HG03025 (cell line): ENCODE data around the gene ANKRD65.
"Not testable (repeated sequence)": the region's sequence is repeated elsewhere in the genome, so short reads cannot be mapped to it uniquely, and the experiment has no call there.

ENCODE experiments used
- ATAC-seq: cut with Tn5 transposase; IDR thresholded peaks from one replicate; pipeline ENCODE4 v1.9.1; 2021; ENCODE audit warnings: mild to moderate bottlenecking, moderate library complexity; ENCODE audit not compliant: unreplicated experiment, low FRiP score

The ANKRD65 gene

DNA sequence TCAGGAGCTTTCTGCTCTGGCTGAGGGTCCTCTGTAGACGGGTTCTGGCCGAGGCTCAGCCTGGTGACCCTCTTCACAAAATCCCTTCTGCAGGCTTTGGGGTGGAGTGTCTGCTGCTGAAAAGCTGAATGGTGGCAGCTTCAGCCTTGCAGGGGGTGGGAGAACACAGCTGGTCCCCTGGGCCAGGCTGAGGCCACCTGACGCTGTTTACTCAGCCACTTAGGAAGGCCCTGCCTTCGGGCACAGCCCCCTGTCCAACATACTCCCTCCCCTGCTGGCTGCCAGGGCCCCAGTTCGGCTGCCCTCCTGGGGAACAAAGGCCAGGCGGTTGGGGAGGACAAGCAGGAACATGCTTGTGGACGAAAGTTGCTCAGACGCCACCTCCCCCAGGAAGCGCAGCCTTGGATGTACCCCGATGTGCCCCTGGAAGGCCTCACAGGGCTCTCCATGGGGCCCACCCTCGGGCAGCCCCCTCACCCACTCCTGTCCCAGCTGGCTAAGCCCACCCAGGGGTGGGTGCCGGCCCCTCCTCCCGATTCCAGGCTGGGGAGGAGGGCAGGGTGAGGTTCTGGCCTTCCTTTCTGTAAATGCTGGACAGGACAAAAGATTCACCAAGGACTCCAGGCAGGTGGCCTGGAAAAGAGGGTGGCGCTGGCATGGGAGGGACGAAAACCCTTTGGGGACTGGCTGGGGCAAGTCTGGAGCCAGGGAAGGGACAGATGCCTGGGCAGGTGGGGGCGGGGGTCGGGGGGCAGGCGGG is at the start of gene ANKRD65:
Gene ANKRD65 (minus strand): TSS at position 130 of the 760 bp plus-strand sequence. CDS start 271 bp downstream, outside the sequence.
- no peak for ATAC-seq

DNA sequence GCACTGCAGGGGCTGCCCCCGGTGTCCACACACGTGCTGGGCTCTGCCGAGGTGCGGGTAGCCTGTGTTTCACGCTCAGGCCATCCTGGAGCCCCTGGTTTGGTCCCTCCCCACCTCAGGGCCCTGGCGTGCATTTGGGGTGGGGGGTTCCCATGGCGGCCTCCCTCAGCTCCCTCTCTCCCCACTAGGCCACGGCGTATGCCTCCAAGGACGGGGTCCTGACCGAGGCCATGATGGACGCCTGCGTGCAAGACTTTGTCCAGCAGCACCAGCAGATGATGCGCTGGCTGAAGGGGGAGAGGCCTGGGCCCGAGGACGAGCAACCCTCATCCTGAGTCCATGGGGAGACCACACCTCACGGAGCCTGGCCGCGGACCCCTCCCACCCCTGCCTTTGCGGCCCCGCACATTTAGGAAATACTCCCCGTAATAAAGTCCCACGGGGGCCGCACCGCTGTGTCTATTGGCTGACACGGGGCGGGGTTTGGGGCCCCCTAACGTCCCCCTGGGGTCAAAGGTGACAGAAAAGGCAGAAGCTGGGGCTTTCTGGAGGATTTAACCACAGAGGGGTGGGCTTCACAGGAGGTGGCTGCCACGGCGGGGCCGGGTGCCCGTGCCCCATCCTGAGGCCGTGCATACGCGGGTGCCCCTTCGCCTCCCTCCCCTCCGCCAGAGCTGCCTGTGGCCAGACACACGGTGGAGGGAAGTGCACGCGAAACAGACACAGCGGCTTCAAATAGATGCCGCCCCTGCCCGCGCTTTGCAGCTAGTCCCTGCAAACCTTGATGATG is 47.3 kb upstream of the ANKRD65 start:
- ATAC-seq: not testable (repeated sequence)

DNA sequence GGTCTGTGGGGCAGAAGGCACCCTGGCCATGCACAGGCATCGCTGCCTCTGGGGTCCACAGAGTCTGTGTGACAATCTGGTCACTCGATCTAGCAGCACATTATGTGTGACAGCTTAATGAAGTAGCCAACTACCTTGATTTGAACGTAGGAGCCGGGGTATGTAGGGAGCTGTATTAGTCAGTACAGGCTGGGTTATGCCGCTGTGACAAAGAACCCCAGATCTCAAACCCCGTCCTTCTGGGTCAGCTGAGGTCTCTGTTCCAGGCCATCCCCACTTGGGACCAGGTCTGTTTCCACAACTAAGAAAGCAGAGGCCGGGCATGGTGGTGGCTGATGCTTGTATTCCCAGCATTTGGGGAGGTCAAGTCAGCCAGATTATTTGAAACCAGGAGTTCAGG is 42.2 kb upstream of the ANKRD65 start:
- no peak for ATAC-seq

DNA sequence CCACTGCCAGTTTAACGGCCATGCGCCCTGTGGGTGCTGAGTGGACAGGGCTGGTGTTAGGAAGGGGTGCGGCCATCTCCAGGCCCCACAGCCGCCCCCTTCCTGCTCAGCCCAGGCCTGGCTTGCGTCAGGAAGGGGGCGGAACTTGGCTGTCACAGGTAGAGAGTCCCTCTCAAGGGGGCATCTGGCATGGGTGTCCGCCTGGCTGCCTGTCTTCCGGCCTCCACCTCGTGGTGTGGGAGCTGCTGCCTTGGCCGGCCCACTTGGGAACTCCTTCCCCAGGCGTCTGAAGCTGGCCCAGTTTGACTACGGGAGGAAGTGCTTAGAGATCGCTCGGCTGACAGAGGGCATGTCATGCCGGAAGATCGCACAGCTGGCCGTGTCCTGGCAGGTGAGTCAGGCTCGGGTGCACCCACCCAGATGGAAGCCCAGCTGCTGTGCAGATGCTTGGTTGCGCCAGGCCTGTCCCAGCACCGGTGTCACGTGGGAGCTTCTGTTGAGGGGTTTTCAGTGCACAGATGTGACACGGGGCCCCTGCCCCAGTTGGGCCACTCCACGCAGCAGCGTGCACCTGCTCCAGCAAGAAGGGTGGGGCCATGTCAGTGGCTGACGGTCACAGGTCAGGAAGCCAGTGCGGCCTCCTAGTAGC is 41.4 kb upstream of the ANKRD65 start:
- ATAC-seq: no peak

DNA sequence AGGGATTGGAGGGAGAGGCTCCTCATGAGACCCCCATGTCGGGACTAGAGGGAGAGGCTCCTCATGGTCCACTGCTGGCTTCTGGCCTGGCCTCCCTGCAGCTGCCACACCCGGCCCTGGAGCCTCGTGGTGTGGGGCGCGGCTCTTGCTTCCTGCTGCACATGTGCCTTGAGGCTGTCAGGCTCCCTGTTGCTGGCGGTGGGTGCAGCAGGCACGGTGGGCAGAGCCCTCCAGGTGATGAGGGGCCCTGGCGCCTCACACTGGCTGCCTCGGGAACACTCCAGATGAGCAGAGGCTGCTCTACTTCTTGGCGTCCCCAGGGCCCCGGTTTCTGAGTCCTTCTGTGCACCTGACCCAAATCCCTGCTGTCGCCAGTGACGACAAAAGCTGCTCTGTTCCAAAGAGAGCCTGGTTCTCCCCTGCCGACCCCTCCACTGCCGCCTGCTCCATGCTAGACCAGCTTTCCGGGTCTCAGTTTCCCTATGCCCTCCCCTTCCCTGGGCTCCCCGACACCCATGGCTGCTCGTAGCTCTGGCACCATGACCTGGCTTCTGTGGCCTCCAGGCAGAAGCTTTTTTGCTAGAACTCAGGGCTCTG is 40.7 kb upstream of the ANKRD65 start:
- ATAC-seq: no peak

DNA sequence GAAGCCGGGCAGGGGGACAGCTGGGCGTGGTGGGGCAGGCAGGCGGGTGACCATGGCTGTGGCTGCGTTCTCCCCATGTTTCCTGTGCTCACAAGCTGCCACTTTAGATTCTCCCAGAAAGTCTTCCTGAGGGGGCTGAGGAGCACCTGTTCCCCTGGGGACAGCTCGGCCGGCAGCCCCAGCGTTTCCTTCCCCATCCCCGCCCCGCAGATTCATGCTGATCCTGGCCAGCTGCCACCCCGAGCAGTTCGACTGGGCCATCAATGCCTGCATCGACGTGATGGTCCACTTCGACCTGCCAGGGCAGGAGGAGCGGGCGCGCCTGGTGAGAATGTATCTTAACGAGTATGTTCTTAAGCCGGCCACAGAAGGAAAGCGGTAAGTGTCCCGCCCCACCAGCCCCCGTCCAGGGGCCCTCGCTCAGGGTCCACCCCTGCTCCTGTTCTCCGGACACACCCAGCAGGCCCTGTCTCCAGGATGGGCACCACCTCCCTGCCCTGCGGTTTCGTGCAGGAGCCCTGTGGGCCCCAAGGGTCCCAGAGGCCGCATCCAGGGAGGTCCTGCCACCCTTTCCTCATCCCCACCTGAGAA is 39.6 kb upstream of the ANKRD65 start:
- no peak for ATAC-seq

DNA sequence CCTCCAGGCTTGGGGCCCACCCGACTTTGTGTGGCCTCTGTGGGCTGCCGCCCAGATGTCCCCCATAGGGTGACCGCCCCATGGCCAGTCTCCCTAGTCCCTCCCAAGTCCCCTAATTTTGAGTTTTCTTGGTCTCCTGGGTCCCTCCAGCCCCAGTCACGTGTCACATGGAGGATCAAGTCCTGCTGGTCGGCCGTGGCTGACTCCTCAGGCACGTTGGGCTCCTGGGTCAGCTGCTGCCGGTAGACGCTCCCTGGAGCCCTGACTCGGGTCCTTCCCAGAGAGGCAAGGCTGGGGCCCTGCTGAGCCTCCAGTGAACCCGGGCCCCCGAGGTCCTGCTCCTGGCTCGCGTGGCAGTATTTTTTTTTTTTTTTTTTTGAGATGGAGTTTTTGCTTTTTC is 38.6 kb upstream of the ANKRD65 start:
- ATAC-seq: not testable (repeated sequence)

DNA sequence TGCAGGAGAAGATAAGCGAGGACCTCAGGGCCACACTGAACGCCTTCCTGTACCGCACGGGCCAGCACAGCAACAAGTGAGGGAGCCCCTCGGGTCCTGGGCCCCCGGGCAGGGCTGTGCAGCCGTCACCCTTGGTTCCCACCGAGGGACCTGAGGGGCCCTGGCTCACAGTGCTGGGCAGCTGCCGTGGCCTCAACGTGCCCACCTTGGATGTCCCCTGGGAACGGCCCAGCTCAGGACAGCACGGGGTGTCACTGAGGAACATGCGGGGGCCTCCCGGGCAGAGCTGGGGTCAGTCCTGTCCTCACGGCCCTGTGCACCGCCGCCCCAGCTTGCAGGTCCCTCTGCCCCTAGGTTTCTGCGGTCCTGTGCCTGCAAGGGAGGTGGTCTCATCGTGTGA is 38.1 kb upstream of the ANKRD65 start:
- not testable (repeated sequence) for ATAC-seq

DNA sequence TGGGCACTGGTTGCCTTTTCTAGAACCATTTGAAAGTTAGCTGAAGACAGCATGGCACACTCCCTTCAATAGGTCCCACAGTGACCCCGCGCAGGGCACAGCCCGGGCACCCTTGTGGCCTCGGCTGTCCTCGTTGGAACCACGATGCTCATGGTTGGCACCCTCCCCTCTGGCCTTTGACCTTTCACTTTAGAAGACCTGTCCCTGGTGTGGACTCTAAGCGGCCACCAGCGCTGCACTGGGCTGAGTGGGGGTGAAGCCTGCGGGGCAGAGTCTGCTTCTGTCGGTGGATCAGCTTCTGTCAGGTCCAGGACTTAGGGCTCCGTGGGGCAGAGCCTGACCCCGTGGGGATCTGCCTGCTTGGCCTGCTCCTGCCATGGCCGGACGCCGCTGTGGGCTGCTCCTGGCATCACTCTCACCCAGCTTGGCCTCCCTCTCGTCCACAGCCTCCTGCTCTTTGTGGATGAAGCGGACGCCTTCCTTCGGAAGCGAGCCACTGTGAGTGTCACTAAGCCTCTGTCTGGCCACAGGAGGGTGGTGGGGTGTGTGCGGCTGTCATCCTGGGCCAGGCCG is 35.7 kb upstream of the ANKRD65 start:
- ATAC-seq: not testable (repeated sequence)

DNA sequence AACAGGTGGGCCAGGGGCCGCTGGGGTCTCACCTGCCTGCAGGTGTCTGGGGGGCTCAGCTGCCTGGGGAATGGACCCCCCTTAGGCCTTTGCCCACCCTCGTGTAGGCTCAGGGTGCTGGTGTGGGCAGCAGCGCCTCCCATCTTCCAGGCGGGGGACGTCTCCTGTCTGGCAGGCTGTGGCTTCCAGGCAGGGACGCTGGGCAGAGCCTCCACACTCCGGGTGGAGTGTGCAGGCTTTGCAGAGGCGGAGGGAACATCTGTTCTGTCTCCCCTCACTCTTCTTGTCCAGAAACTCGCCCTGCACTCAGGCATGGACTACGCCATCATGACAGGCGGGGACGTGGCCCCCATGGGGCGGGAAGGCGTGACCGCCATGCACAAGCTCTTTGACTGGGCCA is 34.9 kb upstream of the ANKRD65 start:
- ATAC-seq: not testable (repeated sequence)

DNA sequence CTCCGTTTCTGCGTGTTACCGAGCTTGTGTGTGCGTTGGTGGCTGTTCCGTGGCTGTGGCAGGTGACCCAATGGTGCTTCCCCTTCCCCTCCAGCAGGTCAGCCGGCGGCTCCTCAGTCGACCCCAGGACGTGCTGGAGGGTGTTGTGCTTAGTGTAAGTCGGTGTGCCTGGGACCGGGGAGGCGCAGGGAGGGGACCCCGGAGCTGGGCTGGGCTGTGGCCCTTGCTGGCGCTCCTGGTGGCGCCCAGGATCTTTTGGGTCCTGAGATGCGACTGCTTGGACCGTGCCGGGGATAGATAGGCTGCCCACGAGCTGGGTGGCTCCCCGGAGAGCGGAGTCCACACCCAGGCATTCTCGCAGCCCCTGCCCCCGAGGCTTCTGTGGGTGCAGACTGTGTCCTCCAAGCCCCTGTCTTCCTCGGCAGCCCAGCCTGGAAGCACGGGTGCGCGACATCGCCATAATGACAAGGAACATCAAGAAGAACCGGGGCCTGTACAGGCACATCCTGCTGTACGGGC is 34.3 kb upstream of the ANKRD65 start:
- no peak for ATAC-seq

DNA sequence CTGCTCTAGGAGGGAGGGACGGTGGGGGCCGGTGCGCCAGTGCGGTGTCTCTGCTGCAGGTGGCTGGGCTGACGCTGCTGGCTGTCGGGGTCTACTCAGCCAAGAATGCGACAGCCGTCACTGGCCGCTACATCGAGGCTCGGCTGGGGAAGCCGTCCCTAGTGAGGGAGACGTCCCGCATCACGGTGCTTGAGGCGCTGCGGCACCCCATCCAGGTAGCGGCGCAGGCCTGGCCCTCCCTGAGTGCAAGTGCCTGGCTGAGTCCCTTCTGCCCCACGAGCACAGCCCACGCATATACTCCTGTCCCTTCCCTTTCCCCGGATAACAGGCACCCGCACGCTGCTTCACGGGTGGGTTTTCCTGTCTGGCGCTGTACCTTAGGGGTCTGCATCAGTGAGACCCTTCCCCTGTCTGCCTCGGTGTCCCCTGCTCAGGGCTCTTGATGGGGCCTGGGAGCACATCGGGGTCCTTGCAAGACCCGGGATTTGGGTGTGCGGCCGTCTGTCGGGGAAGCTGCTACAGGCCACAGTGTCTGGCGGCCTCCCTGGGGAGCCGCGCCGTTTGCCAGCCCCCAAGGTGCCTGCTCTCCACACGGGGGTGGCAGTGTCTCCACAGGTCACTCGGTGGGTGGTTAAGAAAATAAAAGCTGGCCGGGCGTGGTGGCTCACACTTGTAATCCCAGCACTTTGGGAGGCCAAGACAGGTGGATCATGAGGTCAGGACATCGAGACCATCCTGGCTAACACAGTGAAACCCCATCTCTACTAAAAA is 33.4 kb upstream of the ANKRD65 start:
- not testable (repeated sequence) for ATAC-seq

DNA sequence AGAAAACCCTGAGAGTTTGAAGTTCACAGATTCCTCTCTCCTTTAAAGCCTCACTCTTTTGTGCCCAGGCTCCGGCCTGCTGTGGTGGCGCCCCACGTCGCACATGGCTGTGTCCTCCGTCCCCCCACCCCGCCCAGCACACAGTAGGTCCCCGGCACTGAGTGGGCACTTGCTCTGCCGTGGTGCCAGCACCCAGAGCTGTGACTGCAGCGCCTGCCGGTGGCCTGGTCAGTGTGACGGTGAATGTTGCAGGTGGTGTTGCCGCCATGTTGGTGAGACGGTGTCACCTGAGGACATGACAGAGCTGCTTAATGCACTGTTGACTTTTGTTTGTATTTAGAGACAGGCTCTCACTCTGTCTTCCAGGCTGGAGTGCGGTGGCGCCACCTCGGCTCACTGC is 31.8 kb upstream of the ANKRD65 start:
- ATAC-seq: no peak

DNA sequence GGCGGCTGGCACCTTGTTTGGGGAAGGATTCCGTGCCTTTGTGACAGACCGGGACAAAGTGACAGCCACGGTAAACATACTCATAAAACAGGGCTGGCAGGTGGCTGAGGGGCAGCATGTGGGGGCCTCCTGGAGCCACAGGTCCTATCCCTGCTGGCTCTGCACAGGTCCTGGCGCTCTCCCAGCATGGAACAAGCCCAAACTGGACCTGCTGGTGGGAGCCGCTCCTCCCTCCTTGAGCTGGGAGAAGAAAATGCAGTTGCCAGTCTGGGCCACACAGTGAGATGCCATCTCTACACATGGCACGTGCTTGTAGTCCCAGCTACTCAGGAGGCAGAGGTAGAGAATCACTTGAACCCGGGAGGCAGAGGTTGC is 31.3 kb upstream of the ANKRD65 start:
- not testable (repeated sequence) for ATAC-seq

DNA sequence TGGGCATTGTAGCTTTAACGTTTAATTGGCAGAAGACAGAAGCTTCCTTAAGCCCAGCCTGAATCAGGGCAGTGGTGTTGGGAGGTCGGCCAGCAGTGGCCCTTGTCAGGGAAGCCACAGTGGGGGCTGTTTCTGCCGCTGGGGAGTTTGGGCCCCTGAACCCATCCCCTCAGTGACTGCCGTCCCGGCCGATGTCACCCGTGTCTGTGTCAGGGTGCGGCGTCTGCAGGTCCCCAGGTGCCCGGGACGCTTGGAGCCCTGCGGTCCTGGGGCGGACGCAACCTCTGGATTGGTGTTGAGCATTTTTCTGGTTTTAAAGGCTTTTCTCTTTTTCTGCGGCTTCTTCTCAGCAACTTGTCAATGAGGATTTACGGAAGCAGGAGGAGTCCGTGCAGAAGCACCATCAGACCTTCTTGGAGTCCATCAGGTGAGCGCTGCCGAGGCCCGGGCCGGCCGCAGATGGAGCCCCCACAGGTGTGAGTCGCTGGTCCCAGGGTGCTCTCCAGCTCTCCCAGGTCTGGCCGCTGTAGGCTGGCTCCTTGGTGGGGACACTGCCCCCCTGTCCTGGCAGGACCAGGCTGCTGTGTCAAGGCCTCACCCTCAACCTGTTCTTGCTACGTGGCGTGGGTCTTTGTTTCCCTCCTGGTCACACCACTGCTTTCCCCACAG is 30.8 kb upstream of the ANKRD65 start:
- no peak for ATAC-seq

DNA sequence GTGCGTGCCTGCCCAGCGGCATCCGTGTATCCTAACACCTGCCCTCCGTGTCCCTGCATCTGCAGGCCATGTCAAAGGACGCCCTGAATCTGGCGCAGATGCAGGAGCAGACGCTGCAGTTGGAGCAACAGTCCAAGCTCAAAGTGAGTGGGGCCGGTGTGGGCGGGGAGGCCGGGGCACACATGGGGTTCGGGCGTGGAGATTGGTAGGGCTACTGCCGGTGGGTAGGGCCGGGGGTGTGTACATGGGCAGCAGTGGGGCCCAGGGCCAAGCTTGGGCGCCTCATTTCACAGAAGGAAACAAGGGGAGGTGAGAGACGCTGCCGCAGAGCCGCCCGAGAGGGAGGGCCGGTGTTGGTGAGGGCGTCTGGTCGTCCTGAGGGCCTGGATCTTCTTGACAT is 29.5 kb upstream of the ANKRD65 start:
- not testable (repeated sequence) for ATAC-seq

DNA sequence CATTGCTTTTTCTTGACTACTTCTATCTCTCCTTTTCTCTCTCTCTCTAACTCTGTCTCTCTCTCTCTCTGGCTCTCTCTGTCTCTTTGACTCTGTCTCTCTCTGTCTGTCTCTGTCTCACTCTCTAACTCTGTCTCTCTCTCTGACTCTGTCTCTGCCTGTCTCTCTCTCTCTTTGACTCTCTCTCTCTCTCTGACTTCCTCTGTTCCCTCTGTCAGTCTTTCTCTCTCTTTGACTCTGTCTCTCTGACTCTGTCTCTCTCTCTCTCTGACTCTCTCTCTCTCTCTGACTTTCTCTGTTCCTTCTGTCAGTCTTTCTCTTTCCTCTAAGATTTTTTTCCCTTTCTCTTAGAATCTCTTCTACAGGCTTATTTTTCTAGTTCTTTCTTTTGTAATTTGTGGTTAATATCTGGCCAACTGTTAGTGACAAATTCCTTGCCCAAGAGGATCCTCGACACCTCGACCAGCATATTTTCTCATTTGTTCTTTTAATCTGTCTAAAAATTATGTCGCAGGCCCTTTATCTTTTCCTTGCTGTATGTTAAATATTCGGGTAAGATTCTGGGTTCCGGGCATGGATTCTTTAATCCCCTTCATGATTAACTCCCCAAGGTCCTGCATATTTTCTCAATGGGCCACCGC is 28.1 kb upstream of the ANKRD65 start, which contains the start of gene ATAD3C:
Gene ATAD3C (plus strand): TSS at position 591 of the 641 bp plus-strand sequence. CDS start 995 bp downstream, outside the sequence.
- ATAC-seq: no peak

DNA sequence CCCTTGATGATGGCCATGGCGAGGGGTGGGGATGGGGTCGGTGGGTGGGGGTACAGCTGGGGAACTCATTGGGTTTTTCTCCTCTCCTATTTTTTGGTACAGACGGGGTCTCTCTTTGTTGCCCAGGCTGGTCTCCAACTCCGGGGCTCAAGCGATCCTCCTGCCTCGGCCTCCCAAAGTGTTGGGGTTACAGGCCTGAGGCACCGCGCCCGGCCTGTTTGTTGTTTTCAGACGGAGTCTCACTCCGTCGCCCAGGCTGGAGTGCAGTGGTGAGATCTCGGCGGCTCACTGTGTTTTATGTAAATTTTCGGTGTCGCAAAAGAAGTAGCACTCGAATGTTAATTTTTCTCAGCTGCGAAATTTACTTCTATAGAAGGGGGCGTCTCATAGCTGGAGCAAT is 25.6 kb upstream of the ANKRD65 start:
- ATAC-seq: not testable (repeated sequence)
